ENCODE data around the gene VAC14. TPM values are rescaled to one million over a fixed set of nuclear protein-coding genes. Genes with fewer than 3 reads are reported as not detected.
"Not testable (repeated sequence)": the region's sequence is repeated elsewhere in the genome, so short reads cannot be mapped to it uniquely, and the experiment has no call there.

The VAC14 gene
- total RNA-seq, 2 donors from 2014 or later = 34.9 to 37.0 TPM

- H3K27me3 ChIP-seq (replicated peaks; ENCODE audit: insufficient read depth) = no peaks in the 10 kb centered on the region
- no peaks in the 10 kb centered on the region for H3K36me3 ChIP-seq
- DNase-seq (ENCODE audit: low spot score) = no peak
- ATAC-seq (ENCODE audit: insufficient number of reproducible peaks, low FRiP score, low read depth) = no peak
- H3K4me3 ChIP-seq = no peak overlapping the region
- peaks cover 14 to 61% of the 10 kb centered on the region in 2 donors for H3K4me1 ChIP-seq (ENCODE audit: control insufficient read depth in 1 of 2, low read depth in 2 of 2)
- TF ChIP-seq CTCF (IDR thresholded peaks at IDR 0.05) = no peak
- no peaks in the 10 kb centered on the region for H3K9me3 ChIP-seq
- no peak overlapping the region for H3K27ac ChIP-seq
These were observed 56.6 kb downstream of the VAC14 start for GRCh38 chr16:70744366-70744765.

GRCh38 chr16:70743791-70744190, 57.2 kb downstream of the VAC14 start:
- peaks cover 14 to 61% of the 10 kb centered on the region in 2 donors for H3K4me1 ChIP-seq (ENCODE audit: control insufficient read depth in 1 of 2, low read depth in 2 of 2)
- DNase-seq (ENCODE audit: low spot score) (no peak), ATAC-seq (ENCODE audit: insufficient number of reproducible peaks, low FRiP score, low read depth) (no peak)
- no peaks in the 10 kb centered on the region for H3K27me3 ChIP-seq (replicated peaks; ENCODE audit: insufficient read depth)
- H3K36me3 ChIP-seq = no peaks in the 10 kb centered on the region
- TF ChIP-seq CTCF (IDR thresholded peaks at IDR 0.05) = no peak
- no peak overlapping the region for H3K4me3 ChIP-seq
- no peak overlapping the region for H3K27ac ChIP-seq
- H3K9me3 ChIP-seq = no peaks in the 10 kb centered on the region

- not testable (repeated sequence) for ATAC-seq (ENCODE audit: insufficient number of reproducible peaks, low FRiP score, low read depth); DNase-seq (ENCODE audit: low spot score); H3K9me3 ChIP-seq; H3K36me3 ChIP-seq; H3K27me3 ChIP-seq (replicated peaks; ENCODE audit: insufficient read depth); H3K4me3 ChIP-seq; H3K27ac ChIP-seq
- peaks cover 17 to 65% of the 10 kb centered on the region in 2 donors for H3K4me1 ChIP-seq (ENCODE audit: control insufficient read depth in 1 of 2, low read depth in 2 of 2)
These were observed 58.0 kb downstream of the VAC14 start for GRCh38 chr16:70742967-70743366.

GRCh38 chr16:70741783-70742125, 59.2 kb downstream of the VAC14 start:
- TF ChIP-seq CTCF (IDR thresholded peaks at IDR 0.05) = no peak
- no peak for DNase-seq (ENCODE audit: low spot score)
- peak overlapping the region in 1 of 2 donors; percentile 38 for H3K27ac ChIP-seq

GRCh38 chr16:70740914-70741782, 59.8 kb downstream of the VAC14 start:
- Histone ChIP-seq H3K36me3 (no peaks in the 10 kb centered on the region), H3K9me3 (no peaks in the 10 kb centered on the region), H3K4me3 (no peak overlapping the region), H3K27me3 (replicated peaks; ENCODE audit: insufficient read depth) (no peaks in the 10 kb centered on the region), H3K27ac (peak overlapping the region; percentile 32 to 38), H3K4me1 (ENCODE audit: control insufficient read depth in 1 of 2, low read depth in 2 of 2) (peaks cover 16 to 60% of the 10 kb centered on the region in 2 donors)
- DNase-seq (ENCODE audit: low spot score) (no peak), ATAC-seq (ENCODE audit: insufficient number of reproducible peaks, low FRiP score, low read depth) (no peak)
- no peak for TF ChIP-seq CTCF (IDR thresholded peaks at IDR 0.05)

More at GRCh38 chr16:70741783-70742125, 59.2 kb downstream of the VAC14 start:
- H3K9me3 ChIP-seq = no peaks in the 10 kb centered on the region
- peaks cover 21 to 65% of the 10 kb centered on the region in 2 donors for H3K4me1 ChIP-seq (ENCODE audit: control insufficient read depth in 1 of 2, low read depth in 2 of 2)
- H3K36me3 ChIP-seq = no peaks in the 10 kb centered on the region
- H3K4me3 ChIP-seq = no peak overlapping the region
- no peak for ATAC-seq (ENCODE audit: insufficient number of reproducible peaks, low FRiP score, low read depth)
- H3K27me3 ChIP-seq (replicated peaks; ENCODE audit: insufficient read depth) = no peaks in the 10 kb centered on the region
